ENCODE results near the gene RAP1GAP.
A peak's percentile ranks its signal among the peaks of the same experiment; 100 is the strongest.
"Not testable (repeated sequence)": the region's sequence is repeated elsewhere in the genome, so short reads cannot be mapped to it uniquely, and the experiment has no call there.

The RAP1GAP gene

GRCh38 chr1:21569820-21570527, 99.2 kb downstream of the RAP1GAP start:
- Histone ChIP-seq H4K8ac (ENCODE audit: low read depth, low read length) (no peak overlapping the region), H3K4me2 (ENCODE audit: low read length) (no peak overlapping the region), H3K4me3 (ENCODE audit: low read length) (no peak overlapping the region), H3K4me1 (ENCODE audit: control insufficient read depth, low read depth, low read length) (peaks cover 2% of the 10 kb centered on the region), H4K5ac (ENCODE audit: low read length) (no peak overlapping the region), H3K4ac (ENCODE audit: low read depth, low read length) (no peak overlapping the region), H3K36me3 (ENCODE audit: control insufficient read depth, insufficient read depth, low read length) (no peaks in the 10 kb centered on the region), H3K18ac (ENCODE audit: low read length) (no peak overlapping the region), H3K27me3 (ENCODE audit: insufficient read depth, low read length, poor library complexity) (no peaks in the 10 kb centered on the region), H2BK120ac (ENCODE audit: low read depth, low read length) (no peak overlapping the region), H3K27ac (ENCODE audit: low read depth, low read length) (no peak overlapping the region), H3K23ac (ENCODE audit: low read length) (no peak overlapping the region), H3K79me1 (ENCODE audit: low read length) (no peaks in the 10 kb centered on the region), H3K9ac (ENCODE audit: low read length) (no peak overlapping the region), H3K56ac (ENCODE audit: low read length) (no peak overlapping the region), H2BK15ac (replicated peaks; ENCODE audit: low read depth) (no peak overlapping the region), H2AK5ac (ENCODE audit: low read length) (no peak overlapping the region), H2BK5ac (ENCODE audit: low read length) (no peak overlapping the region), H3K79me2 (ENCODE audit: control insufficient read depth, insufficient read depth, low read length) (no peaks in the 10 kb centered on the region)
- DNase-seq: no peak
- no CpG with 5 or more reads among the region's 10 CpGs for whole genome bisulfite sequencing (ENCODE audit: extremely low coverage, insufficient coverage, low lambda C conversion rate)

- no peak overlapping the region for H2BK120ac ChIP-seq (ENCODE audit: low read depth, low read length)
- no peak overlapping the region for H2BK5ac ChIP-seq (ENCODE audit: low read length)
- H4K5ac ChIP-seq (ENCODE audit: low read length): no peak overlapping the region
- no peaks in the 10 kb centered on the region for H3K79me2 ChIP-seq (ENCODE audit: control insufficient read depth, insufficient read depth, low read length)
- H3K4ac ChIP-seq (ENCODE audit: low read depth, low read length): no peak overlapping the region
- no peaks in the 10 kb centered on the region for H3K4me1 ChIP-seq (ENCODE audit: control insufficient read depth, low read depth, low read length)
- no peak overlapping the region for H4K8ac ChIP-seq (ENCODE audit: low read depth, low read length)
- no peak overlapping the region for H3K18ac ChIP-seq (ENCODE audit: low read length)
- no peaks in the 10 kb centered on the region for H3K36me3 ChIP-seq (ENCODE audit: control insufficient read depth, insufficient read depth, low read length)
- H3K27me3 ChIP-seq (ENCODE audit: insufficient read depth, low read length, poor library complexity): no peaks in the 10 kb centered on the region
- no peak overlapping the region for H3K4me2 ChIP-seq (ENCODE audit: low read length)
- WGBS (ENCODE audit: extremely low coverage, insufficient coverage, low lambda C conversion rate): no CpG with 5 or more reads among the region's 10 CpGs
- no peak overlapping the region for H3K9ac ChIP-seq (ENCODE audit: low read length)
- H3K4me3 ChIP-seq (ENCODE audit: low read length): no peak overlapping the region
- no peaks in the 10 kb centered on the region for H3K79me1 ChIP-seq (ENCODE audit: low read length)
- H3K23ac ChIP-seq (ENCODE audit: low read length): no peak overlapping the region
- no peak for DNase-seq
- H3K27ac ChIP-seq (ENCODE audit: low read depth, low read length): no peak overlapping the region
- H2AK5ac ChIP-seq (ENCODE audit: low read length): no peak overlapping the region
- peak overlapping the region; percentile 34 for H3K56ac ChIP-seq (ENCODE audit: low read length)
- H2BK15ac ChIP-seq (replicated peaks; ENCODE audit: low read depth): no peak overlapping the region
These were observed 100.3 kb downstream of the RAP1GAP start for GRCh38 chr1:21568809-21569385.

GRCh38 chr1:21568006-21568746, 101.0 kb downstream of the RAP1GAP start:
- H2BK120ac ChIP-seq (ENCODE audit: low read depth, low read length): no peak overlapping the region
- H3K4me2 ChIP-seq (ENCODE audit: low read length): no peak overlapping the region
- no CpG with 5 or more reads among the region's 15 CpGs for WGBS (ENCODE audit: extremely low coverage, insufficient coverage, low lambda C conversion rate)
- no peaks in the 10 kb centered on the region for H3K27me3 ChIP-seq (ENCODE audit: insufficient read depth, low read length, poor library complexity)
- H3K79me1 ChIP-seq (ENCODE audit: low read length): no peaks in the 10 kb centered on the region
- H3K9ac ChIP-seq (ENCODE audit: low read length): no peak overlapping the region
- H3K18ac ChIP-seq (ENCODE audit: low read length): no peak overlapping the region
- H2AK5ac ChIP-seq (ENCODE audit: low read length): no peak overlapping the region
- no peak overlapping the region for H3K27ac ChIP-seq (ENCODE audit: low read depth, low read length)
- no peaks in the 10 kb centered on the region for H3K36me3 ChIP-seq (ENCODE audit: control insufficient read depth, insufficient read depth, low read length)
- H3K4me3 ChIP-seq (ENCODE audit: low read length): no peak overlapping the region
- no peak overlapping the region for H3K23ac ChIP-seq (ENCODE audit: low read length)
- H3K4ac ChIP-seq (ENCODE audit: low read depth, low read length): no peak overlapping the region
- no peaks in the 10 kb centered on the region for H3K4me1 ChIP-seq (ENCODE audit: control insufficient read depth, low read depth, low read length)
- H2BK15ac ChIP-seq (replicated peaks; ENCODE audit: low read depth): no peak overlapping the region
- no peaks in the 10 kb centered on the region for H3K79me2 ChIP-seq (ENCODE audit: control insufficient read depth, insufficient read depth, low read length)
- DNase-seq: peak; percentile 85
- no peak overlapping the region for H4K8ac ChIP-seq (ENCODE audit: low read depth, low read length)
- no peak overlapping the region for H2BK5ac ChIP-seq (ENCODE audit: low read length)
- H4K5ac ChIP-seq (ENCODE audit: low read length): no peak overlapping the region
- H3K56ac ChIP-seq (ENCODE audit: low read length): peak overlapping the region; percentile 42

- H3K79me2 ChIP-seq (ENCODE audit: control insufficient read depth, insufficient read depth, low read length): no peaks in the 10 kb centered on the region
- WGBS (ENCODE audit: extremely low coverage, insufficient coverage, low lambda C conversion rate): no CpG with 5 or more reads among the region's 24 CpGs
- no peaks in the 10 kb centered on the region for H3K79me1 ChIP-seq (ENCODE audit: low read length)
- no peak overlapping the region for H3K9ac ChIP-seq (ENCODE audit: low read length)
- H2AK5ac ChIP-seq (ENCODE audit: low read length): no peak overlapping the region
- no peak overlapping the region for H4K8ac ChIP-seq (ENCODE audit: low read depth, low read length)
- no peak overlapping the region for H3K4me2 ChIP-seq (ENCODE audit: low read length)
- no peak overlapping the region for H3K23ac ChIP-seq (ENCODE audit: low read length)
- no peaks in the 10 kb centered on the region for H3K4me1 ChIP-seq (ENCODE audit: control insufficient read depth, low read depth, low read length)
- no peak overlapping the region for H3K56ac ChIP-seq (ENCODE audit: low read length)
- H2BK5ac ChIP-seq (ENCODE audit: low read length): no peak overlapping the region
- no peak overlapping the region for H4K5ac ChIP-seq (ENCODE audit: low read length)
- no peak overlapping the region for H3K27ac ChIP-seq (ENCODE audit: low read depth, low read length)
- no peak overlapping the region for H3K4ac ChIP-seq (ENCODE audit: low read depth, low read length)
- no peak overlapping the region for H2BK15ac ChIP-seq (replicated peaks; ENCODE audit: low read depth)
- H3K4me3 ChIP-seq (ENCODE audit: low read length): no peak overlapping the region
- no peaks in the 10 kb centered on the region for H3K27me3 ChIP-seq (ENCODE audit: insufficient read depth, low read length, poor library complexity)
- no peaks in the 10 kb centered on the region for H3K36me3 ChIP-seq (ENCODE audit: control insufficient read depth, insufficient read depth, low read length)
- no peak overlapping the region for H3K18ac ChIP-seq (ENCODE audit: low read length)
- no peak for DNase-seq
- H2BK120ac ChIP-seq (ENCODE audit: low read depth, low read length): no peak overlapping the region
These were observed 101.7 kb downstream of the RAP1GAP start for GRCh38 chr1:21567241-21568005.

- H2BK120ac ChIP-seq (ENCODE audit: low read depth, low read length); H3K23ac ChIP-seq (ENCODE audit: low read length); H3K27me3 ChIP-seq (ENCODE audit: insufficient read depth, low read length, poor library complexity); H4K8ac ChIP-seq (ENCODE audit: low read depth, low read length); H3K79me2 ChIP-seq (ENCODE audit: control insufficient read depth, insufficient read depth, low read length); H2AK5ac ChIP-seq (ENCODE audit: low read length); H3K4me1 ChIP-seq (ENCODE audit: control insufficient read depth, low read depth, low read length); H3K36me3 ChIP-seq (ENCODE audit: control insufficient read depth, insufficient read depth, low read length); H4K5ac ChIP-seq (ENCODE audit: low read length); H3K27ac ChIP-seq (ENCODE audit: low read depth, low read length); DNase-seq; H2BK15ac ChIP-seq (replicated peaks; ENCODE audit: low read depth); H2BK5ac ChIP-seq (ENCODE audit: low read length); H3K79me1 ChIP-seq (ENCODE audit: low read length); H3K4me3 ChIP-seq (ENCODE audit: low read length); H3K9ac ChIP-seq (ENCODE audit: low read length); H3K18ac ChIP-seq (ENCODE audit: low read length); H3K4ac ChIP-seq (ENCODE audit: low read depth, low read length); H3K4me2 ChIP-seq (ENCODE audit: low read length); H3K56ac ChIP-seq (ENCODE audit: low read length): not testable (repeated sequence)
- WGBS (ENCODE audit: extremely low coverage, insufficient coverage, low lambda C conversion rate): no CpG with 5 or more reads among the region's 15 CpGs
These were observed 102.8 kb downstream of the RAP1GAP start for GRCh38 chr1:21566361-21566760.
